Measurements from ENCODE around the gene CRIP3. TPM values are rescaled to one million over a fixed set of nuclear protein-coding genes. Genes with fewer than 3 reads are reported as not detected.

The CRIP3 gene
- total and polyA plus RNA-seq, 2 of the 13 experiments (the other 11 are each of a cell fraction or from before 2014, with no cell fraction given): 6.3 to 9.3 TPM

DNA sequence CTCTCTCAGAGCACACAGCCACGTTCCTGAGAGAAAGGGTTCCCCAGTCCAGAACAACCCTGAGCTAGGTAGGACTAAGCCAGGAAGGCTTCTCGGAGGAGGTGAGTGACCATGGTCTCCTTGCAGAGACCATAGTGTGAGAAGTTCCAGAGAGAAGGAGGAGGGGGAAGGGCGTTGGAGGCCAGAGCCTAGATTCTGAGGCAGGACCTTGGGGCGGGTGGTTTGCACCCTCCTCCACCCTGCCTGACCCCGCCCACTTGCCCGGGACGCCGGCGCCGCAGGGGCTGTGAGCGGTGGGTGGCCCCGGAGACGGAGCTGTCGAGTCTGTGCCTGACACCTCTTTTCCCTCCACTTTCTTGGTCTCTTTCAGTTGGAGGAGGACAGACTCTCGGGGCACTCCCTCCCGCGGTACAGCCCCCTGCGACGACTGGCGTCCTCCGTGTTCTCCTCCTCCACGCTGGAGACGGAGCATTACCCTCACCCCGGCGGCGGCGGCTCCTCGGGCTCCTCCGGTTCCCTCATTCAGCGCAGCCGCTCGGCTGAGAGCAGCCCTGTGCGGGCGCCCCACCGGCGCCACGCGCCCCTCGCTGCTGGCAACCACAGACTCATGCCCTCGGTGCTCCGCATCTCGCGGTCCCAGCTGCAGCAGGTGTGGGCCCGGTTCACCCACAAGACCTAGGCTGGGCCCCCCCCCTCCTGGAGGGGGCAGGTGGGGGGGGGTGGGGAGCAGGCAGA, 39.2 kb downstream of the CRIP3 start (continued):
- TF ChIP-seq ZNF431 (CRISPR knock-in tag; IDR thresholded peaks at IDR 0.05; ENCODE audit: borderline replicate concordance, low read depth): no peak
- TF ChIP-seq, protein P1, sequence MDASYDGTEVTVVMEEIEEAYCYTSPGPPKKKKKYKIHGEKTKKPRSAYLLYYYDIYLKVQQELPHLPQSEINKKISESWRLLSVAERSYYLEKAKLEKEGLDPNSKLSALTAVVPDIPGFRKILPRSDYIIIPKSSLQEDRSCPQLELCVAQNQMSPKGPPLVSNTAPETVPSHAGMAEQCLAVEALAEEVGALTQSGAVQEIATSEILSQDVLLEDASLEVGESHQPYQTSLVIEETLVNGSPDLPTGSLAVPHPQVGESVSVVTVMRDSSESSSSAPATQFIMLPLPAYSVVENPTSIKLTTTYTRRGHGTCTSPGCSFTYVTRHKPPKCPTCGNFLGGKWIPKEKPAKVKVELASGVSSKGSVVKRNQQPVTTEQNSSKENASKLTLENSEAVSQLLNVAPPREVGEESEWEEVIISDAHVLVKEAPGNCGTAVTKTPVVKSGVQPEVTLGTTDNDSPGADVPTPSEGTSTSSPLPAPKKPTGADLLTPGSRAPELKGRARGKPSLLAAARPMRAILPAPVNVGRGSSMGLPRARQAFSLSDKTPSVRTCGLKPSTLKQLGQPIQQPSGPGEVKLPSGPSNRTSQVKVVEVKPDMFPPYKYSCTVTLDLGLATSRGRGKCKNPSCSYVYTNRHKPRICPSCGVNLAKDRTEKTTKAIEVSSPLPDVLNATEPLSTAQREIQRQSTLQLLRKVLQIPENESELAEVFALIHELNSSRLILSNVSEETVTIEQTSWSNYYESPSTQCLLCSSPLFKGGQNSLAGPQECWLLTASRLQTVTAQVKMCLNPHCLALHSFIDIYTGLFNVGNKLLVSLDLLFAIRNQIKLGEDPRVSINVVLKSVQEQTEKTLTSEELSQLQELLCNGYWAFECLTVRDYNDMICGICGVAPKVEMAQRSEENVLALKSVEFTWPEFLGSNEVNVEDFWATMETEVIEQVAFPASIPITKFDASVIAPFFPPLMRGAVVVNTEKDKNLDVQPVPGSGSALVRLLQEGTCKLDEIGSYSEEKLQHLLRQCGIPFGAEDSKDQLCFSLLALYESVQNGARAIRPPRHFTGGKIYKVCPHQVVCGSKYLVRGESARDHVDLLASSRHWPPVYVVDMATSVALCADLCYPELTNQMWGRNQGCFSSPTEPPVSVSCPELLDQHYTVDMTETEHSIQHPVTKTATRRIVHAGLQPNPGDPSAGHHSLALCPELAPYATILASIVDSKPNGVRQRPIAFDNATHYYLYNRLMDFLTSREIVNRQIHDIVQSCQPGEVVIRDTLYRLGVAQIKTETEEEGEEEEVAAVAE (CRISPR knock-in tag; IDR thresholded peaks at IDR 0.05; ENCODE audit: borderline replicate concordance): no peak
- peak; percentile 25; the same call in 1 of the 2 replicates for TF ChIP-seq GABPB1 (CRISPR knock-in tag; IDR thresholded peaks at IDR 0.05)
- TF ChIP-seq, protein P2, sequence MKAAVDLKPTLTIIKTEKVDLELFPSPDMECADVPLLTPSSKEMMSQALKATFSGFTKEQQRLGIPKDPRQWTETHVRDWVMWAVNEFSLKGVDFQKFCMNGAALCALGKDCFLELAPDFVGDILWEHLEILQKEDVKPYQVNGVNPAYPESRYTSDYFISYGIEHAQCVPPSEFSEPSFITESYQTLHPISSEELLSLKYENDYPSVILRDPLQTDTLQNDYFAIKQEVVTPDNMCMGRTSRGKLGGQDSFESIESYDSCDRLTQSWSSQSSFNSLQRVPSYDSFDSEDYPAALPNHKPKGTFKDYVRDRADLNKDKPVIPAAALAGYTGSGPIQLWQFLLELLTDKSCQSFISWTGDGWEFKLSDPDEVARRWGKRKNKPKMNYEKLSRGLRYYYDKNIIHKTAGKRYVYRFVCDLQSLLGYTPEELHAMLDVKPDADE (CRISPR knock-in tag; IDR thresholded peaks at IDR 0.05): no peak
- TF ChIP-seq, protein P3, sequence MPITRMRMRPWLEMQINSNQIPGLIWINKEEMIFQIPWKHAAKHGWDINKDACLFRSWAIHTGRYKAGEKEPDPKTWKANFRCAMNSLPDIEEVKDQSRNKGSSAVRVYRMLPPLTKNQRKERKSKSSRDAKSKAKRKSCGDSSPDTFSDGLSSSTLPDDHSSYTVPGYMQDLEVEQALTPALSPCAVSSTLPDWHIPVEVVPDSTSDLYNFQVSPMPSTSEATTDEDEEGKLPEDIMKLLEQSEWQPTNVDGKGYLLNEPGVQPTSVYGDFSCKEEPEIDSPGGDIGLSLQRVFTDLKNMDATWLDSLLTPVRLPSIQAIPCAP (CRISPR knock-in tag; IDR thresholded peaks at IDR 0.05; ENCODE audit: low read depth): no peak
- TF ChIP-seq, protein P4, sequence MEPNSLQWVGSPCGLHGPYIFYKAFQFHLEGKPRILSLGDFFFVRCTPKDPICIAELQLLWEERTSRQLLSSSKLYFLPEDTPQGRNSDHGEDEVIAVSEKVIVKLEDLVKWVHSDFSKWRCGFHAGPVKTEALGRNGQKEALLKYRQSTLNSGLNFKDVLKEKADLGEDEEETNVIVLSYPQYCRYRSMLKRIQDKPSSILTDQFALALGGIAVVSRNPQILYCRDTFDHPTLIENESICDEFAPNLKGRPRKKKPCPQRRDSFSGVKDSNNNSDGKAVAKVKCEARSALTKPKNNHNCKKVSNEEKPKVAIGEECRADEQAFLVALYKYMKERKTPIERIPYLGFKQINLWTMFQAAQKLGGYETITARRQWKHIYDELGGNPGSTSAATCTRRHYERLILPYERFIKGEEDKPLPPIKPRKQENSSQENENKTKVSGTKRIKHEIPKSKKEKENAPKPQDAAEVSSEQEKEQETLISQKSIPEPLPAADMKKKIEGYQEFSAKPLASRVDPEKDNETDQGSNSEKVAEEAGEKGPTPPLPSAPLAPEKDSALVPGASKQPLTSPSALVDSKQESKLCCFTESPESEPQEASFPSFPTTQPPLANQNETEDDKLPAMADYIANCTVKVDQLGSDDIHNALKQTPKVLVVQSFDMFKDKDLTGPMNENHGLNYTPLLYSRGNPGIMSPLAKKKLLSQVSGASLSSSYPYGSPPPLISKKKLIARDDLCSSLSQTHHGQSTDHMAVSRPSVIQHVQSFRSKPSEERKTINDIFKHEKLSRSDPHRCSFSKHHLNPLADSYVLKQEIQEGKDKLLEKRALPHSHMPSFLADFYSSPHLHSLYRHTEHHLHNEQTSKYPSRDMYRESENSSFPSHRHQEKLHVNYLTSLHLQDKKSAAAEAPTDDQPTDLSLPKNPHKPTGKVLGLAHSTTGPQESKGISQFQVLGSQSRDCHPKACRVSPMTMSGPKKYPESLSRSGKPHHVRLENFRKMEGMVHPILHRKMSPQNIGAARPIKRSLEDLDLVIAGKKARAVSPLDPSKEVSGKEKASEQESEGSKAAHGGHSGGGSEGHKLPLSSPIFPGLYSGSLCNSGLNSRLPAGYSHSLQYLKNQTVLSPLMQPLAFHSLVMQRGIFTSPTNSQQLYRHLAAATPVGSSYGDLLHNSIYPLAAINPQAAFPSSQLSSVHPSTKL (CRISPR knock-in tag; IDR thresholded peaks at IDR 0.05): no peak
- no peak for TF ChIP-seq TAF15 (IDR thresholded peaks at IDR 0.05; ENCODE audit: low read depth, low read length, poor library complexity, severe bottlenecking)
- no peak for TF ChIP-seq FOXM1 (CRISPR knock-in tag; IDR thresholded peaks at IDR 0.05)
- TF ChIP-seq KLF16 (CRISPR knock-in tag; IDR thresholded peaks at IDR 0.05): 0 out of 4 replicates have a peak, but pooled peaks of 1 of the 2 experiments have one; percentile 9
- TF ChIP-seq PRPF4 (IDR thresholded peaks at IDR 0.05; ENCODE audit: low read depth, low read length, poor library complexity, severe bottlenecking): peak; percentile 57
- TF ChIP-seq, protein P5, sequence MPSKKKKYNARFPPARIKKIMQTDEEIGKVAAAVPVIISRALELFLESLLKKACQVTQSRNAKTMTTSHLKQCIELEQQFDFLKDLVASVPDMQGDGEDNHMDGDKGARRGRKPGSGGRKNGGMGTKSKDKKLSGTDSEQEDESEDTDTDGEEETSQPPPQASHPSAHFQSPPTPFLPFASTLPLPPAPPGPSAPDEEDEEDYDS (CRISPR knock-in tag; IDR thresholded peaks at IDR 0.05): no peak
- no peak for TF ChIP-seq HNRNPK (IDR thresholded peaks at IDR 0.05; ENCODE audit: low read depth, low read length, poor library complexity, severe bottlenecking)
- TF ChIP-seq NFYB (CRISPR knock-in tag; IDR thresholded peaks at IDR 0.05): no peak
- TF ChIP-seq MYC (CRISPR knock-in tag; IDR thresholded peaks at IDR 0.05; ENCODE audit: borderline replicate concordance): peak; percentile 13; the same call in 1 of the 2 replicates
- TF ChIP-seq ZNF780A (CRISPR knock-in tag; IDR thresholded peaks at IDR 0.05): no peak
